HepG2 (cell line): ENCODE measurements around the gene SYNGR1. TPM values are rescaled to one million over a fixed set of nuclear protein-coding genes. Genes with fewer than 3 reads are reported as not detected.
A peak's percentile ranks its signal among the peaks of the same experiment; 100 is the strongest.

ENCODE experiments used
- CBX2 ChIP-seq, 2 experiments: fragments of 200-600 bp in 1 of 2; sonication (generic); formaldehyde crosslinking in 1 of 2; IDR thresholded peaks; 2 replicates each; pipeline versions ENCODE4 v1.7.0 to v1.8.1; 2018 to 2022; ENCODE audit warnings: low read depth in 2 of 2, low read length in 1 of 2, mild to moderate bottlenecking in 1 of 2, missing genetic modification reagents in 1 of 2
- EED ChIP-seq: sonication (generic); formaldehyde crosslinking; IDR thresholded peaks from 2 replicates; pipeline ENCODE4 v1.5.0; 2020; ENCODE audit warnings: mild to moderate bottlenecking, missing genetic modification reagents
- ELF3 ChIP-seq: IDR thresholded peaks from 2 replicates; pipeline ENCODE4 v1.6.1; 2016; ENCODE audit warnings: missing genetic modification reagents, missing compliant biosample characterization
- GATAD2A ChIP-seq: IDR thresholded peaks from 2 replicates; pipeline ENCODE4 v1.6.1; 2016
- HIC2 ChIP-seq: sonication (generic); formaldehyde crosslinking; IDR thresholded peaks from 2 replicates; pipeline ENCODE4 v1.9.0; 2022; ENCODE audit warnings: low read depth, missing genetic modification reagents
- IRF2 ChIP-seq: IDR thresholded peaks from 2 replicates; pipeline ENCODE4 v1.6.1; 2018; ENCODE audit warnings: missing genetic modification reagents, missing compliant biosample characterization
- RBAK ChIP-seq: sonication (generic); formaldehyde crosslinking; IDR thresholded peaks from 2 replicates; pipeline ENCODE4 v1.5.1; 2020; ENCODE audit warnings: mild to moderate bottlenecking, missing genetic modification reagents
- THAP11 ChIP-seq: IDR thresholded peaks from 2 replicates; pipeline ENCODE4 v1.6.1; 2016; ENCODE audit warnings: missing biosample characterization, missing genetic modification reagents
- UBTF ChIP-seq: sonication (generic); formaldehyde crosslinking; IDR thresholded peaks from 2 replicates; pipeline ENCODE4 v1.4.0; 2020; ENCODE audit warnings: mild to moderate bottlenecking, missing genetic modification reagents
- ZBTB33 ChIP-seq: sonication (generic); formaldehyde crosslinking; IDR thresholded peaks from 2 replicates; pipeline ENCODE4 v1.4.0; 2020; ENCODE audit warnings: missing genetic modification reagents
- ZIK1 ChIP-seq: sonication (generic); formaldehyde crosslinking; IDR thresholded peaks from 2 replicates; pipeline ENCODE4 v1.5.0; 2020; ENCODE audit warnings: mild to moderate bottlenecking, low read depth, missing genetic modification reagents, borderline replicate concordance
- ZSCAN21 ChIP-seq: sonication (generic); formaldehyde crosslinking; IDR thresholded peaks from 2 replicates; pipeline ENCODE4 v1.8.0; 2022; ENCODE audit warnings: mild to moderate bottlenecking, missing genetic modification reagents, moderate library complexity, borderline replicate concordance
- polyA plus RNA-seq, 8 experiments: library from polyadenylated mRNA; depleted of rRNA in 3 of 8; stranded (reverse) in 7 of 8; unstranded in 1 of 8; fragments of >200 nt; fragmentation: Illumina TruSeq in 4 of 8; extraction: Trizol in 4 of 8; gene quantifications; 2 replicates each; pipeline versions ENCODE4 v1.2.1 to v1.2.3, GENCODE V29; 2011 to 2016; ENCODE audit warnings: low read depth in 4 of 8, missing spikeins in 1 of 8, mixed read lengths in 1 of 8; ENCODE audit not compliant: insufficient read depth in 1 of 8
- total RNA-seq, 5 experiments: library from RNA; depleted of rRNA; stranded (reverse); fragments of >200 nt; fragmentation: Illumina TruSeq; extraction: Trizol; gene quantifications; 2 replicates each; pipeline ENCODE4 v1.2.3, GENCODE V29; 2016; ENCODE audit warnings: low read depth in 1 of 5
- TF ChIP-seq, protein P1 (sequence below): sonication (generic); formaldehyde crosslinking; IDR thresholded peaks from 2 replicates; pipeline ENCODE4 v1.4.0; 2020; ENCODE audit warnings: missing genetic modification reagents
- TF ChIP-seq, protein P2 (sequence below): IDR thresholded peaks from 2 replicates; pipeline ENCODE4 v1.6.1; 2016; ENCODE audit warnings: low read depth, control low read depth
- TF ChIP-seq, protein P3 (sequence below): IDR thresholded peaks from 2 replicates; pipeline ENCODE4 v1.6.1; 2012; ENCODE audit warnings: inconsistent platforms
- TF ChIP-seq, protein P4 (sequence below): IDR thresholded peaks from 2 replicates; pipeline ENCODE4 v1.6.1; 2016; ENCODE audit warnings: missing compliant biosample characterization, missing genetic modification reagents, borderline replicate concordance

The SYNGR1 gene
- total and polyA plus RNA-seq, 2 of the 13 experiments (the other 11 are each of a cell fraction or from before 2014, with no cell fraction given) = 0.27 to 2.7 TPM

DNA sequence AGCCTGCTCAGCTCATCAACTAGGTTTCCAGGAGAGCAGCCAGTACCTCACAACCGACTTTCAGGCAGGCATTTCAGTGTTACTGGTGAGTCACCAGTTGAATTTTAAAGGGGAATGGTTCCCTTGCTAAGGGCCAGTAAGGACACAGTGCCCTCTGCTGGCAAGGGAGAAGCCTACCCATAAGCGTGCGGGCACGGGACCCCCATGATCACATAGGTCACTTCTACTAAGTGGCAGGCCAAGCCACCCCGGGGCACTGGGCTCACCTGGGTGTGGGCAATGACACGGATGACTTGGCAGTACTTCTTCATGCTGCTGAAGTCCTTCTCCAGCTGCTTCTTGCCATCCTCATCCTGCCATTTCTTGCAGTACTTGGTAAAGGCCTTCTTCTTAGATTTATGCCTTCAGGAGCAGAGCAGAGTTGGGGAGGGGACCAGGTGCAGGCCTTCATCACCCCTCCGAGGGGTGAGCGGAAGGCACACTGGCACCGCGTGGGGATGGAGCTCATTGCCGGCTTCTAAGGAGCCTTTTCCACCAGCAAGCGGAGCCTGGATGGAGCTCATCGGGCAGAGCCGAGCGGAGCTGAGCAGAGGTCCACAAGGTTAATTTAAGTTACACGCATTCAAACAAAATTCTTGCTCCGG lies 33.2 kb upstream of the SYNGR1 start (continued):
- TF ChIP-seq, protein P1, sequence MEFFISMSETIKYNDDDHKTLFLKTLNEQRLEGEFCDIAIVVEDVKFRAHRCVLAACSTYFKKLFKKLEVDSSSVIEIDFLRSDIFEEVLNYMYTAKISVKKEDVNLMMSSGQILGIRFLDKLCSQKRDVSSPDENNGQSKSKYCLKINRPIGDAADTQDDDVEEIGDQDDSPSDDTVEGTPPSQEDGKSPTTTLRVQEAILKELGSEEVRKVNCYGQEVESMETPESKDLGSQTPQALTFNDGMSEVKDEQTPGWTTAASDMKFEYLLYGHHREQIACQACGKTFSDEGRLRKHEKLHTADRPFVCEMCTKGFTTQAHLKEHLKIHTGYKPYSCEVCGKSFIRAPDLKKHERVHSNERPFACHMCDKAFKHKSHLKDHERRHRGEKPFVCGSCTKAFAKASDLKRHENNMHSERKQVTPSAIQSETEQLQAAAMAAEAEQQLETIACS = no peak
- TF ChIP-seq THAP11 (CRISPR knock-in tag) (0 out of 2 replicates have a peak, but pooled peaks have one; percentile 21), HIC2 (CRISPR knock-in tag) (0 out of 2 replicates have a peak, but pooled peaks have one; percentile 33), IRF2 (CRISPR knock-in tag) (no peak), ZIK1 (CRISPR knock-in tag) (no peak), GATAD2A (CRISPR knock-in tag) (peak; percentile 35; the same call in 1 of the 2 replicates), ZSCAN21 (no peak), ZBTB33 (no peak), EED (CRISPR knock-in tag) (no peak), UBTF (0 out of 2 replicates have a peak, but pooled peaks have one; percentile 23), RBAK (CRISPR knock-in tag) (no peak), ELF3 (CRISPR knock-in tag) (peak; percentile 35; the same call in 1 of the 2 replicates), CBX2 (IDR thresholded peaks at IDR 0.05; ENCODE audit: low read depth, low read length) (no peak), CBX2 (CRISPR knock-in tag; IDR thresholded peaks at IDR 0.05; ENCODE audit: low read depth) (no peak)
- TF ChIP-seq, protein P2, sequence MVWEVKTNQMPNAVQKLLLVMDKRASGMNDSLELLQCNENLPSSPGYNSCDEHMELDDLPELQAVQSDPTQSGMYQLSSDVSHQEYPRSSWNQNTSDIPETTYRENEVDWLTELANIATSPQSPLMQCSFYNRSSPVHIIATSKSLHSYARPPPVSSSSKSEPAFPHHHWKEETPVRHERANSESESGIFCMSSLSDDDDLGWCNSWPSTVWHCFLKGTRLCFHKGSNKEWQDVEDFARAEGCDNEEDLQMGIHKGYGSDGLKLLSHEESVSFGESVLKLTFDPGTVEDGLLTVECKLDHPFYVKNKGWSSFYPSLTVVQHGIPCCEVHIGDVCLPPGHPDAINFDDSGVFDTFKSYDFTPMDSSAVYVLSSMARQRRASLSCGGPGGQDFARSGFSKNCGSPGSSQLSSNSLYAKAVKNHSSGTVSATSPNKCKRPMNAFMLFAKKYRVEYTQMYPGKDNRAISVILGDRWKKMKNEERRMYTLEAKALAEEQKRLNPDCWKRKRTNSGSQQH (CRISPR knock-in tag) = no peak
- TF ChIP-seq, protein P3, sequence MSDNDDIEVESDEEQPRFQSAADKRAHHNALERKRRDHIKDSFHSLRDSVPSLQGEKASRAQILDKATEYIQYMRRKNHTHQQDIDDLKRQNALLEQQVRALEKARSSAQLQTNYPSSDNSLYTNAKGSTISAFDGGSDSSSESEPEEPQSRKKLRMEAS = no peak
- TF ChIP-seq, protein P4, sequence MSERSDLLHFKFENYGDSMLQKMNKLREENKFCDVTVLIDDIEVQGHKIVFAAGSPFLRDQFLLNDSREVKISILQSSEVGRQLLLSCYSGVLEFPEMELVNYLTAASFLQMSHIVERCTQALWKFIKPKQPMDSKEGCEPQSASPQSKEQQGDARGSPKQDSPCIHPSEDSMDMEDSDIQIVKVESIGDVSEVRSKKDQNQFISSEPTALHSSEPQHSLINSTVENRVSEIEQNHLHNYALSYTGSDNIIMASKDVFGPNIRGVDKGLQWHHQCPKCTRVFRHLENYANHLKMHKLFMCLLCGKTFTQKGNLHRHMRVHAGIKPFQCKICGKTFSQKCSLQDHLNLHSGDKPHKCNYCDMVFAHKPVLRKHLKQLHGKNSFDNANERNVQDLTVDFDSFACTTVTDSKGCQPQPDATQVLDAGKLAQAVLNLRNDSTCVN (CRISPR knock-in tag) = no peak
